GM18909 (cell line): ENCODE data around the gene DBH.

Experiments used
- ATAC-seq: cut with Tn5 transposase; IDR thresholded peaks from one replicate; pipeline ENCODE4 v1.9.1; 2021; ENCODE audit warnings: mild to moderate bottlenecking; ENCODE audit not compliant: unreplicated experiment, poor library complexity

DBH gene

GRCh38 chr9:133693116-133693515, 57.0 kb downstream of the DBH start:
- ATAC-seq: no peak

GRCh38 chr9:133693703-133694529, 57.8 kb downstream of the DBH start:
- ATAC-seq: no peak

GRCh38 chr9:133694686-133695085, 58.5 kb downstream of the DBH start:
- ATAC-seq: no peak

- no peak for ATAC-seq
These were observed 59.9 kb downstream of the DBH start for GRCh38 chr9:133696071-133696472.

GRCh38 chr9:133699546-133699945, 63.4 kb downstream of the DBH start:
- ATAC-seq: no peak

GRCh38 chr9:133700819-133701320, 64.7 kb downstream of the DBH start:
- no peak for ATAC-seq

GRCh38 chr9:133701321-133701980, 65.3 kb downstream of the DBH start:
- ATAC-seq: no peak

GRCh38 chr9:133701981-133702797, 66.0 kb downstream of the DBH start:
- ATAC-seq: no peak

- no peak for ATAC-seq
These were observed 66.8 kb downstream of the DBH start for GRCh38 chr9:133702798-133703590.

GRCh38 chr9:133703591-133704399, 67.6 kb downstream of the DBH start:
- ATAC-seq: no peak

- no peak for ATAC-seq
These were observed 68.6 kb downstream of the DBH start for GRCh38 chr9:133704711-133705181.

- no peak for ATAC-seq
These were observed 69.4 kb downstream of the DBH start for GRCh38 chr9:133705576-133705975.

GRCh38 chr9:133706307-133707050, 70.3 kb downstream of the DBH start:
- ATAC-seq: no peak

- ATAC-seq: no peak
These were observed 71.1 kb downstream of the DBH start for GRCh38 chr9:133707065-133707762.

GRCh38 chr9:133707763-133708245, 71.6 kb downstream of the DBH start:
- ATAC-seq: no peak

GRCh38 chr9:133708246-133709014, 72.3 kb downstream of the DBH start:
- ATAC-seq: no peak
